ENCODE data around the gene KRTAP4-1.
"Not testable (repeated sequence)": the region's sequence is repeated elsewhere in the genome, so short reads cannot be mapped to it uniquely, and the experiment has no call there.

KRTAP4-1 gene

GRCh38 chr17:41184480-41184961, at the start of gene KRTAP4-1:
KRTAP4-1 (minus strand) TSS chr17:41184911; CDS start chr17:41184854, 57 bp downstream.
- no peak for DNase-seq

- not testable (repeated sequence) for DNase-seq
These were observed 47.8 kb upstream of the KRTAP4-1 start, which contains the start of gene KRTAP9-3 for GRCh38 chr17:41232399-41233105. KRTAP9-3 (plus strand) TSS chr17:41232449; CDS start chr17:41232502, 53 bp downstream.

GRCh38 chr17:41231731-41232130, 47.0 kb upstream of the KRTAP4-1 start:
- DNase-seq: no peak

- DNase-seq: no peak
These were observed 45.4 kb upstream of the KRTAP4-1 start for GRCh38 chr17:41230094-41230493.

- not testable (repeated sequence) for DNase-seq
These were observed 41.9 kb upstream of the KRTAP4-1 start, which contains the start of gene KRTAP9-2 for GRCh38 chr17:41226598-41227095. KRTAP9-2 (plus strand) TSS chr17:41226648; CDS start chr17:41226655, 7 bp downstream.

- DNase-seq: no peak
These were observed 41.3 kb upstream of the KRTAP4-1 start for GRCh38 chr17:41226051-41226450.

- no peak for DNase-seq
These were observed 39.1 kb upstream of the KRTAP4-1 start for GRCh38 chr17:41223821-41224220.

- no peak for DNase-seq
These were observed 31.0 kb upstream of the KRTAP4-1 start for GRCh38 chr17:41215681-41216080.

GRCh38 chr17:41212524-41213169, 27.9 kb upstream of the KRTAP4-1 start:
- DNase-seq: no peak

- no peak for DNase-seq
These were observed 27.2 kb upstream of the KRTAP4-1 start for GRCh38 chr17:41211845-41212466.

GRCh38 chr17:41199421-41200078, 14.8 kb upstream of the KRTAP4-1 start:
- DNase-seq: no peak

GRCh38 chr17:41196068-41196467, 11.4 kb upstream of the KRTAP4-1 start:
- no peak for DNase-seq

- no peak for DNase-seq
These were observed 5.6 kb upstream of the KRTAP4-1 start for GRCh38 chr17:41190328-41190727.

- not testable (repeated sequence) for DNase-seq
These were observed 5.2 kb upstream of the KRTAP4-1 start, which contains the start of gene KRTAP9-1 for GRCh38 chr17:41189837-41190318. KRTAP9-1 (plus strand) TSS chr17:41189887; CDS start chr17:41189887, 0 bp downstream.

GRCh38 chr17:41186872-41187271, 2.2 kb upstream of the KRTAP4-1 start:
- DNase-seq: no peak

GRCh38 chr17:41185001-41185400, 290 bp upstream of the KRTAP4-1 start:
- DNase-seq: no peak

GRCh38 chr17:41178843-41179616, 5.7 kb downstream of the KRTAP4-1 start:
- DNase-seq: no peak

- no peak for DNase-seq
These were observed 6.4 kb downstream of the KRTAP4-1 start for GRCh38 chr17:41178341-41178740.

GRCh38 chr17:41177727-41178271, 6.9 kb downstream of the KRTAP4-1 start, which contains the start of gene KRTAP4-2:
KRTAP4-2 (minus strand) TSS chr17:41178221; CDS start chr17:41178164, 57 bp downstream.
- no peak for DNase-seq

- DNase-seq: no peak
These were observed 7.8 kb downstream of the KRTAP4-1 start for GRCh38 chr17:41176744-41177387.

GRCh38 chr17:41171886-41172285, 12.8 kb downstream of the KRTAP4-1 start:
- DNase-seq: no peak

All from NCI-H82 (cell line).